GM12874 (cell line): ENCODE data around the gene BAIAP2L1.

Source experiments
- CTCF ChIP-seq: IDR thresholded peaks from 2 replicates; pipeline ENCODE4 v1.5.1; 2011; ENCODE audit warnings: low read depth, mild to moderate bottlenecking, control low read depth, low read length, moderate library complexity; ENCODE audit not compliant: insufficient read depth

The BAIAP2L1 gene

GRCh38 chr7:98346515-98347069 is 54.3 kb downstream of the BAIAP2L1 start:
- TF ChIP-seq CTCF, result no peak

DNA sequence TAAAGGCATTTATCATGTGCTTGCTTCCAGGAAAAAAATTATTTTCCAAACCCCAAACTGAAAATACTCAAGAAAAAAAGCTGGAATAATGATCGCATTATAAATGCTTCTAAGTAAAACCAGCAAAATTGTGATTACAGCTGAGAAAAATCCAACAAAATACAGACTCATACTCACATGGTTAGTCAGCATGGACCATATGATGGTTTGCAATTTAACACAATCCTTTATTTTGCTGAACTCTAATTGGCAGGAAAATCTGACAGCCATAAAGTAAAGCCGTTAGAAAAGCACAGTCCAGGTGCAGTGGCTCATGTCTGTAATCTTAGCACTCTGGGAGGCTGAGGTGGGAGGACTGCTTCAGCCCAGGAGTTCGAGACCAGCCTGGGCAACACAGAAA is 59.8 kb downstream of the BAIAP2L1 start:
- no peak for TF ChIP-seq CTCF

DNA sequence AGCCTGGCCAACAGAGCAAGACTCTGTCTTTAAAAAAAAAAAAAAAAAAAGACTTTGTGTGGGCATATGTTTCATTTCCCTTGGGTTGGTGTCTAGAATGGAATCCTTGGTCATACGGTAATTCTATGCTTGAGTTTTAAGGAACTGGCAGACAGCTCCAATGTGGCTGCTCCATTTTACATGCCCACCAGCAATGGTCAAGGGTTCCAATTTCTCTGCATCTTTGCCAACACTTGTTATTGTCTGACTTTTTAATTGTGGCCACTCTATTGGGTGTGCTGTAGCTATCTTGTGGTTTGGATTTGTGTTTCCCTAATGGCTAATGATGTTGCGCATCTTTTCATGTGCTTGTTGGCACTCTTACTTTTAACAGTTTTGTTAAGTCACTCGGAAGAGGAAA is 61.8 kb downstream of the BAIAP2L1 start:
- no peak for TF ChIP-seq CTCF

GRCh38 chr7:98338441-98338840 is 62.4 kb downstream of the BAIAP2L1 start:
- no peak for TF ChIP-seq CTCF

DNA sequence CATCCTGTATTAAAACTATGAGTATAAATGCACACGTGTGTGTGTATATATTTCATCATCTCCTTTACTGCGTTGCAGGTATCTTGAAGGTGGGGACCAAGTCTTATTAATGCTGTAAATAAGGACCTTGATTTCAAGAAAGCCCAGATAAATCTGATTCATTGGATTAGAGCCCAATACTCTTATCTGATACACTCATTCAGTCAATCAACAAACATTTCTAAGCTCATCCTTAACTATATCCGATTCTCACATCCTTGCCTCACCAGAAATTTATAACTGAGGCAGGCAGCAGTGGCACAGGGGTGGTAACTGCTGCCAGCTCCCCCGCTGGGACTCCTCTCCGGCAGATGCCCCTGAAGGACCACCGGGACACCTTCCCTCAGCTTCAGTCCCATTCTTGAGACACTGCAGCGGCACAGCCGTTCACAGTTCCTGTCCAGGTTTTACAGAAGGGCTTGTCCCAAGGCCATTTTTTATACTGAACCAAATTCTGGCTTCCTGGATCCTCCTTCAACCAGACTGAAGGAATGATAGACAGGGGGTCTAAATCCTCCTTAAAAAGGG is 65.4 kb downstream of the BAIAP2L1 start:
- TF ChIP-seq CTCF, result no peak

- TF ChIP-seq CTCF, result no peak
These were observed 66.8 kb downstream of the BAIAP2L1 start for GRCh38 chr7:98334081-98334480.

DNA sequence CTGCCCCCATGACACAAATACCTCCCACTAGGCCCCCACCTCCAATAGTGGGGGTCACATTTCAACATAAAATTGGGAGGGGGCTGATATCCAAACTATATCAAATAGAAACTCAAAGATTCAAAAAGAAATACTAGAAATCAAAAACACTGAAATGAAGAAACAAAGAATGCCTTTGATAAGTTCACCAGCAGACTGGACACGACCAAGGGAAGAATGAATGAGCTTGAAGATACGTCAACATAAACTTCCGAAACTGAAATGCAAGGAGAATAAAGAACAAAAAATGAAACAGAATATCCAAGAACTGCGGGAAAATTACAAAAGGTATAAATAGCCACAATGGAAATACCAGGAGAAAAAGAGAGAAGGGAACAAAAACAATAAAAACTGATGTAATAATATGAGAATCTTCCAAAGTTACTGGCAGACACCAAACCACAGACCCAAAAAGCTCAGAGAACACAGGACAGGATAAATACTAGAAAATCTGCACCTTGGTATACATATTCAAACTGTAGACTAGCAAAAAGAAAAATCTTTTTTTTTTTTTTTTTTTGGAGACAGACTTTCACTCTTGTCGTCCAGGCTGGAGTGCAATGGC is 69.9 kb downstream of the BAIAP2L1 start:
- no peak for TF ChIP-seq CTCF
